ENCODE measurements around the gene ATP2B3.

ATP2B3 gene

DNA sequence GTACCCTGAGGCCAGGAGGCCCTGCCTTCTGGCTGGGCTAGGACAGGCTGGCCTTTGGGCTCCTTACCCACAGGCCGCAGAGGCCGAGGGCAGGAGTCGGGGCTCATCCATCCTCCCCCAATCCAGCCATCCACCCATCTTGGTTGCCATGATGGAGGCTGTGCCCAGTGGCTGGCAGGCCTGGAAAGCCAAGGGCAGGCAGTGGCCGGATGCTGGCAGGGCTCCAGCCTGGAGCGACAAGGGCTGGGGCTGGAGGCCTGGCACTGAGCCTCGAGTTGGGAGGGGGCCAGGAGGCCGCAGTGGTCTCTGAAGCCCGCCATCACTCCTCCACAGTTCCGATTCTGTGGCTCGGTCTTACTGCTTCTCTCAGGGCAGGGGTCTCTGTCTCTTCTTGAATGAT, 31.3 kb upstream of the ATP2B3 start:
- TF ChIP-seq TAF1 (IDR thresholded peaks at IDR 0.05; ENCODE audit: borderline replicate concordance, insufficient read depth, low read length) (no peak), FOXP2 (optimal IDR thresholded peaks at IDR 0.05; ENCODE audit: borderline replicate concordance, extremely low read depth, extremely low read length, insufficient read depth) (no peak), POLR2AphosphoS5 (IDR thresholded peaks at IDR 0.05; ENCODE audit: low read depth, low read length) (no peak)
- TF ChIP-seq, protein P1, sequence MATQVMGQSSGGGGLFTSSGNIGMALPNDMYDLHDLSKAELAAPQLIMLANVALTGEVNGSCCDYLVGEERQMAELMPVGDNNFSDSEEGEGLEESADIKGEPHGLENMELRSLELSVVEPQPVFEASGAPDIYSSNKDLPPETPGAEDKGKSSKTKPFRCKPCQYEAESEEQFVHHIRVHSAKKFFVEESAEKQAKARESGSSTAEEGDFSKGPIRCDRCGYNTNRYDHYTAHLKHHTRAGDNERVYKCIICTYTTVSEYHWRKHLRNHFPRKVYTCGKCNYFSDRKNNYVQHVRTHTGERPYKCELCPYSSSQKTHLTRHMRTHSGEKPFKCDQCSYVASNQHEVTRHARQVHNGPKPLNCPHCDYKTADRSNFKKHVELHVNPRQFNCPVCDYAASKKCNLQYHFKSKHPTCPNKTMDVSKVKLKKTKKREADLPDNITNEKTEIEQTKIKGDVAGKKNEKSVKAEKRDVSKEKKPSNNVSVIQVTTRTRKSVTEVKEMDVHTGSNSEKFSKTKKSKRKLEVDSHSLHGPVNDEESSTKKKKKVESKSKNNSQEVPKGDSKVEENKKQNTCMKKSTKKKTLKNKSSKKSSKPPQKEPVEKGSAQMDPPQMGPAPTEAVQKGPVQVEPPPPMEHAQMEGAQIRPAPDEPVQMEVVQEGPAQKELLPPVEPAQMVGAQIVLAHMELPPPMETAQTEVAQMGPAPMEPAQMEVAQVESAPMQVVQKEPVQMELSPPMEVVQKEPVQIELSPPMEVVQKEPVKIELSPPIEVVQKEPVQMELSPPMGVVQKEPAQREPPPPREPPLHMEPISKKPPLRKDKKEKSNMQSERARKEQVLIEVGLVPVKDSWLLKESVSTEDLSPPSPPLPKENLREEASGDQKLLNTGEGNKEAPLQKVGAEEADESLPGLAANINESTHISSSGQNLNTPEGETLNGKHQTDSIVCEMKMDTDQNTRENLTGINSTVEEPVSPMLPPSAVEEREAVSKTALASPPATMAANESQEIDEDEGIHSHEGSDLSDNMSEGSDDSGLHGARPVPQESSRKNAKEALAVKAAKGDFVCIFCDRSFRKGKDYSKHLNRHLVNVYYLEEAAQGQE (IDR thresholded peaks at IDR 0.05; ENCODE audit: insufficient read depth in 1 of 2, low read depth in 2 of 2, low read length in 2 of 2): no peak

DNA sequence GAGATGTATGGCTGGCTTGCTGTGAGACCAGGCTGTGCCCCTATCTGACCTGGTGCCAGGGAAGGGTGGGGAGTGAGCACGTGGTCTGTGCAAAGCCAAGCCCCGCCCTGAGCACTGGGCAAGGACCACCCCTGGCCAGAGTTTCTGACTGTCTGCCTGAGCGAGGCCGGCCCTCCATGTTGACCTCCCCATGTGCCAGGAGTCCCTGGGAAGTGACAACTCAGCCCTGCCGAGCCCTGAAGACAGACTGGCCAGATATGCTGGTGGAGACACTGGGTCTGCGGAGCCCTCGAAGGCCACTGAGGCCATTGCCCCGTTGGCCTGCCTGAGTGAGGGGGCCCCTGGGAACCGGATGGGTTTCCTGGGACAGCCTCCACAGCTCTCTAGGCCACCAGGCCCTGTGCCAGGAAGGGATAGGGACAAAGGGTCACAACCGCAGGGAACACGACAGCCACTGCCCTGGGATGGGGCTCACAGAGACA, 29.8 kb upstream of the ATP2B3 start:
- TF ChIP-seq TAF1 (IDR thresholded peaks at IDR 0.05; ENCODE audit: borderline replicate concordance, insufficient read depth, low read length) (no peak), POLR2AphosphoS5 (IDR thresholded peaks at IDR 0.05; ENCODE audit: low read depth, low read length) (no peak), FOXP2 (optimal IDR thresholded peaks at IDR 0.05; ENCODE audit: borderline replicate concordance, extremely low read depth, extremely low read length, insufficient read depth) (no peak), SIN3A (IDR thresholded peaks at IDR 0.05; ENCODE audit: borderline replicate concordance, insufficient read depth, low read length) (no peak)
- TF ChIP-seq, protein P1 (IDR thresholded peaks at IDR 0.05; ENCODE audit: insufficient read depth in 1 of 2, low read depth in 2 of 2, low read length in 2 of 2): no peak

DNA sequence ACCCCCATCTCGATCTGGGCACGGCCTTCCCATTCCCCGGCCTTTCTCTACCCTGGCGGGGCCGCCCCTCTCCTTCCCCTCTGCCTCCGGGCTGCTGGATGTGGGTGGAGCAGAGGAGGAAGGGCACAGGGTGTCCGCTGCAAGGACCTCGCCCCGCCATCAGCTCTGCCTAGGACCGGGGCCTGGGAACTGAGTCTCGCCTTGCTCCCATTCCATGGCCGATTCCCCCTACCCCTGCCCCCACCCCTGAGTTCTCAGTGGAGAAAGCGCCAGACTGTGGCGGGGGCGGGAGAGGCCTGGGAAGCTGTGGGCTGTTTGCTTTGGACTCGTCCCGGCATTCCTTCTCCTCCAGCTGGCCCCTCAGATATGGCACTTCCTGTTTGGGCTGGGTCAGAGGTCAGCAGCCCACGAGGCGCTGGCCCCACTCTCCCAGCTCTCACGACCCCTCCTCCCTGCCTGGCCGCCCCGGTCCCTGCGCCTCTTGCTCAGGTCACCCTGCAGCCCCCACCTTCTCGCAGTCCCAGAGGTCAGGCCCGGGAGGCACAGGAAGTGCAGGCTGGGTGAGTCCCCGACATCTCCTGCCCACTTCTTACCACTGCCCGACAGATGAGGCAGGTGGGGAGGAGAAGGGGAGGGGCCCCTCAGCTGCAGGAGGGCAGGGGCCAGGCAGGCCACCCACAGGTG, 29.1 kb upstream of the ATP2B3 start:
- peak; percentile 33; the same call in 1 of the 2 replicates for TF ChIP-seq POLR2AphosphoS5 (IDR thresholded peaks at IDR 0.05; ENCODE audit: low read depth, low read length)
- no peak for TF ChIP-seq FOXP2 (optimal IDR thresholded peaks at IDR 0.05; ENCODE audit: borderline replicate concordance, extremely low read depth, extremely low read length, insufficient read depth)
- TF ChIP-seq, protein P1 (IDR thresholded peaks at IDR 0.05; ENCODE audit: insufficient read depth in 1 of 2, low read depth in 2 of 2, low read length in 2 of 2): no peak
- TF ChIP-seq TAF1 (IDR thresholded peaks at IDR 0.05; ENCODE audit: borderline replicate concordance, insufficient read depth, low read length): no peak
- no peak for TF ChIP-seq SIN3A (IDR thresholded peaks at IDR 0.05; ENCODE audit: borderline replicate concordance, insufficient read depth, low read length)

DNA sequence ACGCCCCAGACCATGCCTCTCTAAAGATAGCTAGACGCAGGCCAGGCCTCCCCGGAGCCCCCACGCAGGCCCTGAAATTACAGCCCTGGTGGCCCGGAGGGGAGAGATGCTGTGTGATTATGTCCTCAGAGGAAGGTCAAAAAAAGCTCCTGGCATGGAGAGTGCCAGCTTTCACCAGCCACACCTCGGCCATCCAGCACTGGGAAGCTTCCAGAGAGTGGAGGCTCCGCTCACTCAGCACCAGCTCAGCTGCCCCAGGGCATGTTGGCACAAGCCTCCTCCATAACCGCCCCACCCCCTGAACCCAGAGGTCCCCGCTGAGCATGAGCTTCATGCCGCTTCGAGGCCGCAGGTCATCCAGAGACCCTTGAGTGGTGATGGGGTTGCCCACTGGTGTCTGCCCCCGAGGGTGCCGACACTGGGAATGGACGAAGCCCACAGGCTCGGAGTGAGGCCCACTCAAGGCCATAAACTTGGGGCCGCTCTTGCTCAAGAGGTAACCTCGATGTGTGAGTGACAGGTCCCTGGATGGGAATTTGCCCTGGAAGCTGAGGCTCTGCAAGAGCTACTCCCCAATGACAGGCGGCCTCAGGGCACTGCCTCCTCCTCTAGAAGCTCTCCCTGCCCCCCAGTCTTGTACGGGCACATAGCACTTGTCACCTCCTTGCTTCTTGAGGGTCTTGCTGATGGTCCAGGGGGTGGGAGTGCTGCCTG, 27.1 kb upstream of the ATP2B3 start:
- TF ChIP-seq POLR2AphosphoS5 (IDR thresholded peaks at IDR 0.05; ENCODE audit: low read depth, low read length): no peak
- TF ChIP-seq SIN3A (IDR thresholded peaks at IDR 0.05; ENCODE audit: borderline replicate concordance, insufficient read depth, low read length): no peak
- TF ChIP-seq FOXP2 (optimal IDR thresholded peaks at IDR 0.05; ENCODE audit: borderline replicate concordance, extremely low read depth, extremely low read length, insufficient read depth): no peak
- TF ChIP-seq TAF1 (IDR thresholded peaks at IDR 0.05; ENCODE audit: borderline replicate concordance, insufficient read depth, low read length): no peak

DNA sequence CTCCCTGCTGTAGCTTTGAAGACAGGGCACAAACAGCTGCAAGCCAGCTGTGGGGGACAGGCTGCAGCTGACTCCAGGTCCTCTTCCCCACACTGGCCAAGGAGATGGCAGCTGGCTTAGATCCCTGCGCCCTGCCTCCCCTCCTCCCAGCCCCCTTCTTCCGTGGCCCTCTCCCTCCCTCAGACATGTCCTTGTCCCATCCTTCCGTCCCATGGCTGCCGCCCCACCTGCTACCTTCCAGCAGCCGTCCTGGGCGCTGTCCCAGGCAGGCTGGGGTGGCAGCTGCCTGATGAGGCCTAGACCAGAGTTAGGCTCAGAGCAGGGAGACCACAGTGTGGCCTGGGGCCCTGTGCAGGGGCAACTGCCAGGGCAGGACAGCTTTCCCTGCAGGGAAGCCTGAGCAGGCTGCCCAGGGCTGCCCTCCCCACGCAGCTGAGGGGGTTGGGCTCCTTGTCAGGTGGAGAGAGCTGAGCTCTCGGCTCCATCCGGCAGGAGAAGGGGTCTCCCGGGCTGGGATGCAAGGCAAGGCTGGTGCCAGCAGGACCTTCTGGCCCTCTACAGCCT, 26.0 kb upstream of the ATP2B3 start:
- TF ChIP-seq TAF1 (IDR thresholded peaks at IDR 0.05; ENCODE audit: borderline replicate concordance, insufficient read depth, low read length) (no peak), SIN3A (IDR thresholded peaks at IDR 0.05; ENCODE audit: borderline replicate concordance, insufficient read depth, low read length) (no peak), FOXP2 (optimal IDR thresholded peaks at IDR 0.05; ENCODE audit: borderline replicate concordance, extremely low read depth, extremely low read length, insufficient read depth) (no peak), POLR2AphosphoS5 (IDR thresholded peaks at IDR 0.05; ENCODE audit: low read depth, low read length) (no peak)
- TF ChIP-seq, protein P1 (IDR thresholded peaks at IDR 0.05; ENCODE audit: insufficient read depth in 1 of 2, low read depth in 2 of 2, low read length in 2 of 2): no peak

Measured in PFSK-1 (cell line).